GM21529 (cell line): ENCODE measurements around the gene PRKCG.

Source experiments
- ATAC-seq: cut with Tn5 transposase; IDR thresholded peaks from one replicate; pipeline ENCODE4 v1.9.1; 2021; ENCODE audit not compliant: unreplicated experiment

The PRKCG gene

GRCh38 chr19:53897459-53897858 lies 15.5 kb downstream of the PRKCG start:
- ATAC-seq, result no peak

- no peak for ATAC-seq
These were observed 16.2 kb downstream of the PRKCG start for GRCh38 chr19:53898166-53898565.

GRCh38 chr19:53898636-53899341 lies 16.8 kb downstream of the PRKCG start:
- no peak for ATAC-seq

- ATAC-seq, result no peak
These were observed 18.3 kb downstream of the PRKCG start for GRCh38 chr19:53900191-53900860.

GRCh38 chr19:53903055-53903680 lies 21.2 kb downstream of the PRKCG start:
- no peak for ATAC-seq

DNA sequence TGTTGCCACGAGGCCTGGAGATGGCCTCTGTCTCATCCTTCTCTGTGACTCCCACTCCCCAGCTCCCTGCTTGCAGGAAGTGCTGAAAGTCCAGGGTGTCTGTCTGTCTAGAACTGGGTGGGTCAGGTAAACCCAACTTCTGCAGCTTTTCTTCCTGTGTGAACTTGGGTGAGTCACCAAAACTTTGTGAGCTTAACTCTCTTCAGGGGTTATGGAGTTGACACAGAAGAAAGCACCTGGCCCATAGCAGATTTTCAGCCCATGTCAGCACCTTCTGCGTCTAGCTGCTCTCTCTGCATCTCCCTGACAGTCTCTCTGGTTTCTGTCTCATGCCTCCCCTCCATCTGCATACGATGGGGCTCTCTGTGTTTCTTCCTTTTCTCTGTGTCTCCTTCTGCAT lies 22.9 kb downstream of the PRKCG start:
- ATAC-seq, result no peak

GRCh38 chr19:53905787-53906186 lies 23.8 kb downstream of the PRKCG start:
- no peak for ATAC-seq

- no peak for ATAC-seq
These were observed 24.5 kb downstream of the PRKCG start for GRCh38 chr19:53906211-53907192.

- ATAC-seq, result no peak
These were observed 25.2 kb downstream of the PRKCG start for GRCh38 chr19:53907193-53907581.

DNA sequence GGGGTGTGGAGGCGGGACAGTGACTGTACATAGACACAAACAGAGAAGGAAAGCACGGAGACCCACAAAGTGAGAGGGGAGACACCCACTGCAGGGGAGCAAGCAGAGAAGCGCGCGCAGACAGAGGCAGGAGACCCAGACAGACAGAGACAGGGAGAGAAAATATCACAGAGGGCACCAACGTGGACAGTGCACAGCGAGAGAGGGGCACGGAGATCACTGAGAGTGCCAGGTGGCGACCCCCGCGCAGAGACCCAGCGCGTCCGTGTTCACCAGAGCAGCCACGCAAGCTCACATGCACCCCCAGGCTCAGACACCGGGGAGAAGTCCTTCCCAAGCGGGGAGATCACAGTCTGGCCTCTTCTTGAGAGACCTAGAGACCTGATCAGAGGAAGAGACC lies 25.7 kb downstream of the PRKCG start:
- ATAC-seq, result no peak

- ATAC-seq, result no peak
These were observed 26.3 kb downstream of the PRKCG start for GRCh38 chr19:53908106-53908934.

DNA sequence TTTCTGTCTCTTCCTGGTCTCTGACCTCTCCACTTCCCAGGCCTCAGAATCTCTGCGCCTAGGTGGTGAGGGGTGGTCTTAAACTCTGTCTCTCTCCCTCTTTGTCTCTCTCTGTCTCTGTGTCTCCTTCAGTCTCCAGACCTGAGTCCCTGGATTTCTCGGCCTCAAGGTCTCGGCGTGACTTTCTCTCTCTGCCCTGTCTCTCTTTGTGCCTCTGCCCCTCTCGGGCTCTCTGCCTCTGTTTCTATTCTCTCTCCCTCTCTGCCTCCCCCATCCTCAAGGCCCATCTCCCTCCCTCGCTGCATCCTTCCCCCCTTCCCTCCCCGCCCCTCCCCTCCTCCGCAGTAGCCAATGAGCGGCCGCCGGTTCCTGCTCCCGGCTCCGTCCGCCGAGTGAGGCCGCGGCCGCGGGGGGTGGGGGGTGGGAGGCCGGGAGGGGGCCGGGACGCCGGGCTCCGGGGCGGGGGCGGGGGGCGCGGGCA lies 27.0 kb downstream of the PRKCG start, which contains the start of gene CACNG7:
TSS of gene CACNG7 (plus strand) at position 344 of the 481 bp plus-strand sequence. CDS start 3,554 bp downstream, outside the sequence.
- no peak for ATAC-seq

GRCh38 chr19:53909471-53910169 lies 27.6 kb downstream of the PRKCG start:
- no peak for ATAC-seq

DNA sequence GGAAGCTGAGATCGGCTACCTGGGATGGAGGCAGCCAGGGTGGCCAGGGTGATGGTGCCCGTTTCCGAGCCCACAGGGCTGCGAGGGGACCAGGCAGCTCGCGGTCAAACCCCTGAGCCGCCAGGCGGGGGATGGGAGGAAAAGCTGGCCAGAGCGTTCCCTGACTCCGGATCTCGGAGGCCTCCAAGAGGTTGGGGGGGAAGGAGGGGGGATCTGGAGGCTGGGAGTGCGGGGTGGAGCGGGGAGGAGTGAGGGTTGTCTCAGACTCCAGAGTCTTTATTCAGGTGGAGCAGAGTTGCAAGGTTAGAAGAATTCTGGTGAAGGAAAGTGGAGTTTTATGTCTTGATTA lies 28.1 kb downstream of the PRKCG start:
- no peak for ATAC-seq

- no peak for ATAC-seq
These were observed 30.7 kb downstream of the PRKCG start for GRCh38 chr19:53912653-53913052.

GRCh38 chr19:53915000-53915399 lies 33.0 kb downstream of the PRKCG start:
- no peak for ATAC-seq

- ATAC-seq, result no peak
These were observed 34.0 kb downstream of the PRKCG start for GRCh38 chr19:53916004-53916403.

- no peak for ATAC-seq
These were observed 35.4 kb downstream of the PRKCG start for GRCh38 chr19:53917356-53917755.

DNA sequence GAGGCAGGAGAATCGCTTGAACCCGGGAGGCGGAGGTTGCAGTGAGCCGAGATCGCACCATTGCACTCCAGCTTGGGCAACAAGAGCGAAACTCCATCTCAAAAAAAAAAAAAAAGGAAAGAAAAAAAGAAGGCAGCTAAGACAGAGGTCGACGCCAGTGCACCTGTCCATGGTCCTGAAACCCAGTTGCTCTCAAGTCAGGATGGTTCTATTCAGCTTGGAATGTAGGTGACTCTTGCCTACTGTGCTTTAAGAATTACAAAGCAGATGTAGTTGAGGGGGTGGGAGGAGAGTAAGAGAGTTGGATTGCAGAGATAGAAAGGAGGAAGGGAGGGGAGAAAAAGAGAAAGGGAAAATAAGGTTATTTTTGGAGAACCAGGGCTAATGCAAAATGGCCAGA lies 45.7 kb downstream of the PRKCG start:
- no peak for ATAC-seq
